HFFc6 (cell line): Measurements from ENCODE around the gene GLYATL2. TPM values are rescaled to one million over a fixed set of nuclear protein-coding genes. Genes with fewer than 3 reads are reported as not detected.

Source experiments
- DNase-seq: peaks from one replicate; pipeline ENCODE4 v3.0.0-alpha.2; 2018
- H3K27ac Mint-ChIP-seq: 2 replicates; pipeline ENCODE4 v1.8.0; 2020; ENCODE audit warnings: mild to moderate bottlenecking, mixed read lengths
- H3K27me3 Mint-ChIP-seq: 2 replicates; pipeline ENCODE4 v1.8.0; 2021; ENCODE audit warnings: mild to moderate bottlenecking, moderate library complexity, mixed read lengths; ENCODE audit not compliant: insufficient read depth
- H3K36me3 Mint-ChIP-seq: 2 replicates; pipeline ENCODE4 v1.8.0; 2021; ENCODE audit warnings: low read depth, mixed read lengths
- H3K4me1 Mint-ChIP-seq: 2 replicates; pipeline ENCODE4 v1.8.0; 2020; ENCODE audit warnings: low read depth, mixed read lengths
- H3K4me3 Mint-ChIP-seq: 2 replicates; pipeline ENCODE4 v1.8.0; 2020; ENCODE audit warnings: mild to moderate bottlenecking, moderate library complexity, mixed read lengths
- H3K9me3 Mint-ChIP-seq: 2 replicates; pipeline ENCODE4 v1.8.0; 2020; ENCODE audit warnings: mild to moderate bottlenecking, mixed read lengths
- total RNA-seq, 6 experiments: library from RNA; stranded (reverse); fragmentation: NEBNext Ultra II Directional; extraction: Animal tissue kit (Norgen Biotek cat#: 25700); gene quantifications; 2 replicates in 1 of 6; 3 replicates in 5 of 6; pipeline ENCODE4 v1.2.3, GENCODE V29; 2021
- TF ChIP-seq, protein P1 (sequence below): fragments of 200-600 bp; sonication (generic); IDR thresholded peaks from 2 replicates; pipeline ENCODE4 v1.5.0; 2021; ENCODE audit warnings: antibody characterized with exemption, mild to moderate bottlenecking

Gene GLYATL2
- total RNA-seq, 6 experiments from 2014 or later: 0.12 to 0.75 (median 0.36) TPM; not detected in 2

DNA sequence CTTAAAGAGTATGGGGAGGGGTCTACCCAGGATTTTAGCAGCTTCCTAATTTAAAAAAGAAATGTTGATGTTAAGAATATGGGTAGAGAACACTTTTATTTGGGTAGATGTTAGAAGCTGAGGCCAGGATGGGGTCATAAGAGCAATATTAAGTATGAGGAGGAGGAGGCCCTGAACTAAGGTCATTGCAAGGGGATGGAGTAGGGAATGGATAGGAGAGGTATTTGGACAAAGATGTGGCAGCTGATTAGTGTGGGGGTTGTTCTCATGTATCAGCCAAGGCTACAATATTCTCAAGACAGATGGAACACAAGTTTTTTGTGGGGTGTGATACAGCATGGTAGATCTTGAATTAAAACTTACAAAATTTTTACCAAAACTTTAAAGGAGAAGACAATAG is 35.7 kb upstream of the GLYATL2 start:
- no peak overlapping the region for H3K27ac Mint-ChIP-seq
- H3K4me3 Mint-ChIP-seq: no peak overlapping the region
- H3K4me1 Mint-ChIP-seq: no peaks in the 10 kb centered on the region
- H3K36me3 Mint-ChIP-seq: peaks cover 44% of the 10 kb centered on the region
- DNase-seq: no peak
- no peaks in the 10 kb centered on the region for H3K27me3 Mint-ChIP-seq
- H3K9me3 Mint-ChIP-seq: peaks cover 31% of the 10 kb centered on the region
- TF ChIP-seq, protein P1, sequence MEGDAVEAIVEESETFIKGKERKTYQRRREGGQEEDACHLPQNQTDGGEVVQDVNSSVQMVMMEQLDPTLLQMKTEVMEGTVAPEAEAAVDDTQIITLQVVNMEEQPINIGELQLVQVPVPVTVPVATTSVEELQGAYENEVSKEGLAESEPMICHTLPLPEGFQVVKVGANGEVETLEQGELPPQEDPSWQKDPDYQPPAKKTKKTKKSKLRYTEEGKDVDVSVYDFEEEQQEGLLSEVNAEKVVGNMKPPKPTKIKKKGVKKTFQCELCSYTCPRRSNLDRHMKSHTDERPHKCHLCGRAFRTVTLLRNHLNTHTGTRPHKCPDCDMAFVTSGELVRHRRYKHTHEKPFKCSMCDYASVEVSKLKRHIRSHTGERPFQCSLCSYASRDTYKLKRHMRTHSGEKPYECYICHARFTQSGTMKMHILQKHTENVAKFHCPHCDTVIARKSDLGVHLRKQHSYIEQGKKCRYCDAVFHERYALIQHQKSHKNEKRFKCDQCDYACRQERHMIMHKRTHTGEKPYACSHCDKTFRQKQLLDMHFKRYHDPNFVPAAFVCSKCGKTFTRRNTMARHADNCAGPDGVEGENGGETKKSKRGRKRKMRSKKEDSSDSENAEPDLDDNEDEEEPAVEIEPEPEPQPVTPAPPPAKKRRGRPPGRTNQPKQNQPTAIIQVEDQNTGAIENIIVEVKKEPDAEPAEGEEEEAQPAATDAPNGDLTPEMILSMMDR: no peak

DNA sequence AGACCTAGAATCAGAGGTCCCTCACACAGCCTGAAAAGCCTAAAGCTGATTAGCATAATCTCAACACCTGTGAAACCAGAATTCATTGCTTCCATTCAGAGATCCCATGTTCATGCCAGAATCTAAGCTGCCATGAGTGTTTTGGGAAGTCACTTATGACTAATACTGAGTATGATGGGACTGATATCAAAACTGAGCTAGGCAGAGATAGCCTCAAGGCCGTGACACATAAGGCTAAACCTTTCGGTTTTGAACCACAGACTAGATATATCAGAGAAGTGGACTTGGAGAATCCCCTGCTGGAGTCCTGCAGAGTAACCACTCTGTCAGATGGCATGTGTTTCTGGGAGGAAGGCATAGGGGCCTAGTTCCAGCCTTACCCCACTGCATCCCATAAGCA is 23.1 kb upstream of the GLYATL2 start:
- no peak for DNase-seq
- H3K36me3 Mint-ChIP-seq: no peaks in the 10 kb centered on the region; the same call in 1 of the 2 replicates
- H3K4me1 Mint-ChIP-seq: no peaks in the 10 kb centered on the region
- H3K27ac Mint-ChIP-seq: no peak overlapping the region
- H3K9me3 Mint-ChIP-seq: peaks cover 12% of the 10 kb centered on the region; the same call in 1 of the 2 replicates
- TF ChIP-seq, protein P1: no peak
- H3K4me3 Mint-ChIP-seq: no peak overlapping the region
- no peaks in the 10 kb centered on the region for H3K27me3 Mint-ChIP-seq

DNA sequence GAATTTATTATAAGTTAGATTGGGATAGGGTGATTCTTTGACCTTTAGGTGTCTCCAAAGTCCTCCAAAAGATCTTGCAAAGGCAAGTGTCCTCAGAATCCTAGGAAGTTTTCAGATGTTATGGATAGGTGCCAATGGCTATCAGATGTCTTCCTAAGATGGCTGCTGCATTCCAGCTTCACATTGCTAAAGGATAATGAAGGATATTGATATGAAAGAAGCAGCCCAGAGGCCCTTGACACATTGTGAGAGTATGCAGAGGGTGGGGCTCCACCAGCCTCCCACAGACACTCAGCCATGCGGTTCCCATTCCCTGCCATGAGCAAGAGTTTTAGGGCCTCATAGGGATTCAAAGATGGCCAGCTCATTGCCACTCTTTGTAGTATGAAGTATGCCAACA is 22.3 kb upstream of the GLYATL2 start:
- Mint-ChIP-seq H3K27me3 (no peaks in the 10 kb centered on the region), H3K9me3 (peaks cover 19% of the 10 kb centered on the region; the same call in 1 of the 2 replicates), H3K36me3 (no peaks in the 10 kb centered on the region; the same call in 1 of the 2 replicates), H3K4me3 (no peak overlapping the region), H3K27ac (no peak overlapping the region), H3K4me1 (no peaks in the 10 kb centered on the region)
- TF ChIP-seq, protein P1: no peak
- peak; percentile 15 for DNase-seq

DNA sequence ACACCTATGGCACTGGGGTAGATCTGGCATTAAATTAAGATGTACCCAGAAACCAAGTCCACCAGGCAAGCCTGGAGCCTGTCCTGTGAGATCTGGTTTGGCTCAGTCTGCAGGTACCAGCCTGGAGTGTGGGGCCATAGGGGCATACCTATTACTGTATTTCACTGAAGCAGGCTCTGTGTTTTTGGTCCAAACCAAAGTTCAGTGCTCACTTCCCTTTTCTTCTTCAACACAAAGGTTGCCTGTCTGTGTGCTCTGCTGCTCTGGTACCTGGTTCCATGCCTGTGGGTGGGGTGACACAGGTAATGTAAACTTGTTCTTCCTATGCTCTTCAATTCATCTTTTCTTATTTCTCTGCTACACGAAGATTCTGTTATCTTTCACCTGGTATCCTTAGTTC is 19.8 kb upstream of the GLYATL2 start:
- H3K36me3 Mint-ChIP-seq: no peaks in the 10 kb centered on the region; the same call in 1 of the 2 replicates
- no peaks in the 10 kb centered on the region for H3K4me1 Mint-ChIP-seq
- TF ChIP-seq, protein P1: no peak
- no peak overlapping the region for H3K4me3 Mint-ChIP-seq
- H3K27ac Mint-ChIP-seq: no peak overlapping the region
- DNase-seq: no peak
- H3K27me3 Mint-ChIP-seq: no peaks in the 10 kb centered on the region
- H3K9me3 Mint-ChIP-seq: peaks cover 25% of the 10 kb centered on the region; the same call in 1 of the 2 replicates

DNA sequence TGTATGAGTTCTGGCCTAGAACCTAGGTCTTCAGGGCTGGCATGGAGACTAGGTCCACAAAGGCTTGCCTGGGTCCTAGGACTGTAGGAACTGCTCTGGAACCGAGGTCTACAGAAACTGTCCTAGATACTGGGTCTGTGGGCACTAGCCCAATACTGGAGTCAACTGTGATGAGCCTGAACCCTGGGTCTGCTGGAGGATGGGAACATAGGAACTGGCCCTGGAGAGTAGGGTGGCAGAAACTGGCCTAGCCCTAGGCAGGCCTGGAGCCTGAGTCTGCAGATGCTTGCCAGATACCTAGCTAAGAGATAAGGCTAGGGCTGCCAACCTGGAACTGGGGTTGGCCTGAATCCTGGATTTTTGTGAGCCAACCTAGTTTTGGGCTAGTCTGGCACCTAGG is 19.2 kb upstream of the GLYATL2 start:
- Mint-ChIP-seq H3K27ac (no peak overlapping the region), H3K9me3 (peaks cover 25% of the 10 kb centered on the region; the same call in 1 of the 2 replicates)

More for the DNA sequence above, 19.2 kb upstream of the GLYATL2 start:
- no peak for DNase-seq
- H3K27me3 Mint-ChIP-seq: no peaks in the 10 kb centered on the region
- H3K36me3 Mint-ChIP-seq: no peaks in the 10 kb centered on the region; the same call in 1 of the 2 replicates
- H3K4me3 Mint-ChIP-seq: no peak overlapping the region
- no peaks in the 10 kb centered on the region for H3K4me1 Mint-ChIP-seq
- TF ChIP-seq, protein P1: no peak
